D341Med (cell line): ENCODE measurements around the gene SH2D5.

Source experiments
- DNase-seq: peaks from one replicate; pipeline ENCODE4 v3.0.0; 2012; ENCODE audit warnings: low spot score

The SH2D5 gene

DNA sequence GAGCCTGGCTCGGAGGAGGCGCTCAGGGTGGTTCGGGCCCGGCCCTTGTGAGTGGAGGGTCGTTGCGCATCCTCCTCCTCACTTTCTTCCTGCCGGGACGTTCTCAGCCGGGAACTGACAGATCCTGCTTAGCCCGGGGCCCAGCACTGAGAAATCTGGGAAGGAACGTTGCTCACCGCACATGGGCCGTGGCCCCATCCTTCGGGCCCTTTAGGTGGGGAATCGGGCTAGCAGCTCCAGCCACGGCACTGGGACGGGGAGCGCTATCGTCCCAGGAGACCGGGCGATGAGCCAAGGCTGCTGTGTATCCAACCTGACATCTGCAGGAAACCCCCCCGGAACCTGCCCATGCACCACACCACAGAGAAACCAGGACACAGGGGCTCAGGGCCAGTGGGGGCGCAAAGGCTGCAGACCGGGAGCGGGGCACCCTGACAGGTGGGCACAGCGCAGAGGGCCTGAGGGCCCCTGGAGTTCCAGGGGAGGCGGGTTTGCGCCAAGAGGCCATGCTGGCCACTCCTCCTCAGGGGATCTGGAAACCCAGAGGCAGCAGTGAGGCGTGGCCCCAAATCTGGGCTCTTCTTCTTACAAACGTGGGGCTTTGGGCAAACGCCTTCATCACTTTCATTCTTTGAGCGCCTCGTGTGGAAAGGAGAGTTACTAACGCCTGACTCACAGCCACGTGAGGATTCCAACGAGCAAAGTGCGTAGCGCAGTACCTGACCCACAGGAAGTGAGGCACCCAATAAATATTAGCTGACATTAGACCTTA, at the start of gene SH2D5:
TSS of gene SH2D5 (minus strand) at position 116 of the 772 bp plus-strand sequence. CDS start 4,659 bp downstream, outside the sequence.
- DNase-seq: peak; percentile 57

DNA sequence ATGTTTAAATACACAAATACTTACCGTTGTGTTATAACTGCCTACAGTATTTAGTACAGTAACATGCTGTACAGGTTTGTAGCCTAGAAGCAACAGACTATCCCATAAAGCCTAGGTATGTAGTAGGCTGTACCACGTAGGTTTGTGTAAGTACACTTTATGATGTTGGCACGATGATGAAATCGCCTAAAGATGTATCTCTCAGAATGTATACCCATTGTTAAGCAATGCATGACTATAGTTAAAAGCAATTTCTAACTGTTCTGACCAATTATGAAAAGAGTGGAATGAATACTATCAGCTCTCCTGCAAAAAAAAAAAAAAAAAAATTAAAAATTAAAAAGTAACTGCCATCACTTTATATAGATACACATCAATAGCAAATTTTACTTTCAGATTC, 43.2 kb upstream of the SH2D5 start:
- DNase-seq: no peak

GRCh38 chr1:20771780-20772179, 39.3 kb upstream of the SH2D5 start:
- no peak for DNase-seq

DNA sequence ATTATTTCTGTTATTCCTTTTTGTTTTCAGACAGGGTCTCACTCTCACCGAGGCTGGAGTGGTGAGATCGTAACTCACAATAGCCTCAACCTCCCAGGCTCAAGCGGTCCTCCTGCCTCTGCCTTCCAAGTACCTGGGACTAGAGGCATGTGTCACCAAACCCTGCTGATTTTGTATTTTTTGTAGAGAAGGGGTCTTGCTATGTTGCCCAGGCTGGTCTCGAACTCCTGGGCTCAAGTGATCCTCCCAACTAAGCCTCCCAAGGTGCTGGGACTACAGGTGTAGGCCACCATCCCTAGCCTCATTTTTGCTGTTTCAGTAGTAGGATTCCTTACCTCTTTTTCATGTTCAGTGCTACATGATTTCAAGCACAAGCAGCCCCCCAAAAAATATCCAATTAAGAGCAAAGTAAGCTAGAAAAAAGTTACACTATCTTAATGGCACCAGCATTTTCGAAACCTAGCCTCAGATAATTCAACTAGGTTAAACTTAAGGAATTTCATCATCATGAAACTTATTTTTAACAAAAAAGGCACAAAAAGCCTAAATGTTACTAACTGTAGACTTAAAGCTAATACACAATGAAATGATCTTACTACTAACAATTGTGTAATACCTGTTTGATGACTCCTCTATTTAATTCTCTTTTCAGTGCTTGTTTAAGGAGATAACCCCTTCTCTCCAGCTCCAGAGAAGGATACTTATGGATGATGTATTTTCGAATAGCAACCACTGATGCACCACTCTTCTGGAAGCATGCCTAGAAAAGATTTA, 38.0 kb upstream of the SH2D5 start:
- no peak for DNase-seq

DNA sequence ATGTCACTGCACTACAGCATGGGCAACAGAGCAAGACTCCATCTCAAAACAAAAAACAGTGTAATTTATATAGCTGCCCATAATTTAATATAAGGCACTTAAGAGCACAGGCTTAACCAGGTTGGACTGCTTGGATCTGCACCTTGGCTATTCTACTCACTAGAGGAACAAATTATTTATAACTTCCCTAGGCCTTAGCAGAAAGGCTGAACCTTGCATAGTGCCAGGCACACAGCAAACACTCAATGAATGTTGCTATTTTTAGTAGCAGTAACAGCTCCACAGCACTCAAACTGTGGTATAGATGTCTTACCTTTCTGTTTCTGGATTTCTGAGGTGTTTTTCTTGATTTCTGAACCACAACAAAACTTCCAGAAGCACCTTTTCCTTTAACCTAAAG, 34.8 kb upstream of the SH2D5 start:
- DNase-seq: no peak

DNA sequence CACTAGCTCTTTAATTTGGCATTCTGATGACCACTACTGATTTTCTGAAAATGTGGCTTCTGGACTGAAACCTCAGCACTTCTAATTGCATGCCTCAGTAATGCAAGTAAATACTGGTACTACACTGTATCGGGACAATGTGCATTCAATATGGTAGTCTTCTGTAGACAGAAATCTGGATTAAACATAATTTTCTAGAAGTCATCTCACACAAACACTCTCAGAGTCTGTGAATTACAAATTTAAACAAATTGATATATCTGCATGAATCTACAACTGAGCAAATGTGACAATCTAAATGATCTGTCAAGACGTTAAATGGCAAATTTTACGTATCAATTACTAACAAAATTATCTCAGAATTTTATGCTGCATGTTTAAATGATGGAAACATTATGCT, 30.9 kb upstream of the SH2D5 start:
- DNase-seq: no peak

- no peak for DNase-seq
Observed at GRCh38 chr1:20760322-20760721, 27.8 kb upstream of the SH2D5 start.

- no peak for DNase-seq
Observed at GRCh38 chr1:20753589-20753988, 21.1 kb upstream of the SH2D5 start.

DNA sequence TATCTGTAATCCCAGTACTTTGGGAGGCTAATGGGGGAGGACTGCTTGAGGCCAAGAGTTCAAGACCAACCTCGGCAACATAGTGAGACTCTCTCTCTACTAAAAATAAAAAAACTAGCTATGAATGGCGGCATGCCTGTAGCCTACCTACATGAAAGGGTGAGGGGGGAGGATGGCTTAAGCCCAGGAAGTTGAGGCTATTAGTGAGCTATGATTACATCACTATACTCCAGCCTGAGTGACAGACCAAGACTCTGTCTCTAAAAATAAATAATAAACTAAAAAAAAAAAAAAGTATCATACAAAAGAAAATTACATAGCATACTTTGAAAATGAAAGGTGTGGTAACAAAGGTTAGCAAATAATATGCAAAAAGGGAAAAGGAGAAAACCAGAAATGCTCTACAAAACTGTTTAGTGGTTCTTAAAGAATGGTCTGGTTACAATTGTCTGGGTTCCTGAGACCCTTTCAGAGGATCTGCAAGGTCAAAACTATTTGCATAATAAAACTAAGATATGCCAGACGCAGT, 19.0 kb upstream of the SH2D5 start:
- no peak for DNase-seq

GRCh38 chr1:20742671-20743070, 10.2 kb upstream of the SH2D5 start:
- DNase-seq: no peak

GRCh38 chr1:20740781-20741180, 8.3 kb upstream of the SH2D5 start:
- no peak for DNase-seq

DNA sequence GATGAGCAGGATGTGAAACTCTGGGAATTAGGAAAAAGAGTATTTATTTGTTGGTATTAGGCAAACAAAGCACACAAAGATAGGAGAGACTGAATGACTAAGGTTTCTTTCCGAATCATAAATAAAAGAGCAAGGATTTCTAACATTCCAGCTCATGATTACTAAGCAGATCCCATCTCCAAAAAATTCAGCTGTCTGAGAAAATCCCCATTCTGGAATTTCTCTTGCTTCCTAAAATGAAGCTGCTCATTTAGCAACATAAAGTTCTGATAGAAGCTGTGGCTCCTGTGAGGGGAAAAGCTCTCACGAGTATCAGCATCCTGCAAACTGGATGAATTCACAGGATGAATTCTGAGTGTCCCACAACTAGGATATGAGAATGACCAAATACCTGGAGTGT, 6.7 kb upstream of the SH2D5 start:
- DNase-seq: no peak

GRCh38 chr1:20735581-20736111, 3.1 kb upstream of the SH2D5 start:
- DNase-seq: no peak

DNA sequence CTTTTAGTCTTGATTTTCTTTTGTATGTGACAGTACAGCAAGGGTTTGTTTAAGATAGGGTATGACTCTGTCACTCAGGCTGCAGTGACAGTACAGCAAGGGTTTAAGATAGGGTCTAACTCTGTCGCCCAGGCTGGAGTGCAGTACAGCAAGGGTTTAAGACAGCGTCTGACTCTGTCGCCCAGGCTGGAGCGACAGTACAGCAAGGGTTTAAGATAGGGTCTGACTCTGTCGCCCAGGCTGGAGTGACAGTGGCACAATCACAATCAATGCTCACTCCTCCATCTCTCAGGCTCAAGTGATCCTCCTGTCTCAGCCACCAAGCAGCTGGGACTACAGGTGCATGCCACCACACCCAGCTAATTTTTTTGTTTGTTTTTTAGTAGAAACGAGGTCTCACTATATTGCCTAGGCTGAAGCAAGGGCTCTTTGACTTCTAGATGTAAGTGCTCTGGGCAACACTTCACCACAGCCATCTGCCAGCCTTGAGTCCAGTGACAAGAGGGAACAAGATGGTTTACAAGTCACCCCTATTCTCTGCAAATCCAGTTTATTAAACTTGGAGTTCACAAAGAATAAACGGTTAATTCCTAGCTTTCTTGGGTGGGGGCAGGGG, 965 bp upstream of the SH2D5 start:
- DNase-seq: no peak

- peak; percentile 96 for DNase-seq
Observed at GRCh38 chr1:20732071-20732587, 374 bp downstream of the SH2D5 start.

DNA sequence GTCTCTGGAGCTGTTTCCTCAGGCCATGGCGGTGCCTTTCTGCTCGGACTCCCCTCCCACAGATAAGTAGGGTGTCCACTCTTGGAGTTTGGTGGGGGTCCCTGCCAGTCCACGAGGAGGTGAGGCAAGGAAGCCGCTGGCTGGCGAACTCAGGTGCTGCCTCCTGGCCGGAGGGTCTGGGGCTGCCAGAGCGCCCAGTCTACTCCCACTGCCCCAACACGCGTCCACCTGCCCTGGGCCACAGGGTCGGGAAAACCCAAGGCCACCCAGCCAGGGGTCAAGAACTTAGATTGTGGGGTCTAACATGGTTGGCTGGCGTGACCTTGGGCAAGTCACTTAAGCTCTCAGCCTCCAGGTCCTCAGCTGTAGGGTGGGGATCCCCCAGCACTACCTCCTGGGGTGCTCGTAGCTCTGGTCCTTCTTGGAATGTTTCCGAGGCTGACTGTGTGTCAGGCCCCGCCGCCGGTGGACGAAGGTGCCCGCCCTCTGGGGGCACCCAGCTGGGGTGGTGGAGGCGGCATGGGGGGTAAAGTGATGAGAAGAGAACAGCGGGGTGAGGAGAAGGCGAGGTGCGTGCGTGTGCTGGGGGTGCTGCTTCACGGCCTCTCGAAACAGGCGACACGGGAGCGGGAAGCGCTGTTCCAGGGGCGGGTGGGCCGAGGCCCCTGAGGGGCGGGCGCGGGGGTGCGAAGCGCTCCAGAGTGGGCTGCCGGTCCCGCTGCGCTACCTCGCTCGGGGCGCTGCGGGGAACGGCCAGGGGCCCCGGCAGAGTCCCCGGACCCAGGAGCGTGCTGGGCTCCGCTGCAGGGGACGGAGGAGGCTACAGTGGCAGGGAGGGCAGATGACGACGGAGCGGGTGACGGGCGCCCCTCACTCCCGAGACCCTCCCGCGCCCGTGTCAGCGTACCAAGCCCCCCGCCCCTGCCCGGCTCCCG, 1.2 kb downstream of the SH2D5 start:
- peak; percentile 65 for DNase-seq

DNA sequence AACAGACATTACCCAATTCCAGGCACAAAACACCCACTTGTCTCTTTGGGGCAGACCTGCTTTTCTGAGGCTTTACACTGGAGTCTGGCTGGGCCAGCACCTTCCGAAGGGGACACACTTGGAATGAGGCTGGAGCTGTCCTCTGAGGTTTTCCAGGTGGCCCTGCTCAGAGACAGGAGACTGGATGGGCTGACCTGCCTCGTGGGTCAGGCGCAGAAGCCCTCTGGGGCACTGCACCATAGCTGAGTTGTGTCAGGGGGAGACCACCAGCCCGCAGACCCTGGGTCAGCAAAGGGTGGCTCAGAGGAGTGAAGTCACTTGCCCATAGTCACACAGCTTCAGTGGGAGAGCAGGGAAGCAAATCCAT, 1.8 kb downstream of the SH2D5 start:
- no peak for DNase-seq

DNA sequence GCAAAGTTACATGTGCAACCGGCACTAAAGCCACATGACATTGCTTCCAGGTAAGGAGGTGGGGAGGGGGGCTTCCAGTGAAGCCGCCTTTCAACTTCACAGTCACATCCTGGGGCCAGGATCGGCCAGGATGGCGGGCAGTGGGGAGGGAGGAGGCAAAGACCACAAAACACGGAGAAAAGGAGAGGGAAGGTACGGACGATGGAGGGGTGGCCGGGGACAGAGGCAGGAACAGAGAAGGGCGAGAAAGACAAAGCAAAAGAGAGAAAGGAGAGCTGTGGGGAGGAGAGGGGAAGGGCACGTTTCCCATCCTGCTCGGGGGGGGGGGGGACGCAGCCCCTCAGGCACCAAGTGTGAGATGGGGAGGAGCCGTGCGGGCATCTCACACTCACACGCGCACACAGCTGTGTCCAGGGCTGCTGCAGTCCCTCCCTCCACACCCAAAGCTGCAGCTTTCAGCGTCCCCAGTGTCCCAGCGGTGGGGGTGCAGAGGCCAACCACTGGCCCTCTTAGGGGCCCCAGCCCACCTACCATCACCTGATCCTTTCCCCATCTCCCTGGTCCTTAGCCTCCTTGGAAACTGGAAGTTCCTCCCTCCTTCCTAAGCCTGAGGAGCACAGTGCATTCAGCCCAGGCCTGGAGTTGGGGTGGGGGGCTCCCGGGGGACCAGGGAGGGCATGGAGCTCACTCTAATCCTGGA, 2.4 kb downstream of the SH2D5 start:
- no peak for DNase-seq

- DNase-seq: peak; percentile 44
Observed at GRCh38 chr1:20729155-20729931, 3.2 kb downstream of the SH2D5 start.
